Middle frontal gyrus (tissue), 1 donor: Measurements from ENCODE around the gene DMXL1.

Experiments
- DNase-seq: peaks from one replicate; pipeline ENCODE4 v3.0.0-alpha.2; 2015; ENCODE audit warnings: low spot score; ENCODE audit errors: extremely low spot score

The DMXL1 gene

GRCh38 chr5:119288379-119289033 is 217.6 kb downstream of the DMXL1 start:
- DNase-seq = no peak

DNA sequence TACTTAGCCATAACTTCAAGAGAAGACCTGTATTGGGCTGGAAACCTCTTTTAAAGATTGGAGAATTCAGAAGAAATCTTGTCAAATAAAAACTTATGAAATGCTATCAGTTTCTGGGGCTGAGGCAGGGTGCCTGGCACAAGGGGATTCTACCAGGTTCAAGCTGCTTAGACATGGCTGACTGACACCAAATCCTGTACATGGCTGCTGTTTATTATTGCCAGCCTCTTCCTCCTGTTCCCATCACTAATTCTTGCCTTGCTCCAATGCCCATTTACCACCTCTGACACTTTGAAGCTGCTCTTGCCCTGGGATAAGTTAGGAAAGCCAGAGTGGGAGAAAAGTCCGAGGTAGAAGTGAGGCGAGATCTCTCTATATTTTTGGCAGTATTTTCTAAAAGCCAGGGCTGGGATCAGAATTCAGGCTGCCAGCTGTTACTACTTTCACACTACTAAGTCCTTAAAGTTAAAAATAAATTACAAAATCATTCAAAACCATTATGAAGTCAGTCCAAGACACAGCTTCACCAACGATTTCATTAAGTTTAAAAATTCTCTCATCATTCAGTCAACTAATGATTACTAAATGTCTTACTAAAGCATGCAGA is 218.7 kb downstream of the DMXL1 start:
- no peak for DNase-seq

- DNase-seq = no peak
Observed at GRCh38 chr5:119290161-119290569, 219.3 kb downstream of the DMXL1 start.

GRCh38 chr5:119290607-119291006 is 219.7 kb downstream of the DMXL1 start:
- DNase-seq = no peak

GRCh38 chr5:119291056-119291455 is 220.2 kb downstream of the DMXL1 start:
- no peak for DNase-seq

GRCh38 chr5:119291877-119292276 is 221.0 kb downstream of the DMXL1 start:
- DNase-seq = no peak

DNA sequence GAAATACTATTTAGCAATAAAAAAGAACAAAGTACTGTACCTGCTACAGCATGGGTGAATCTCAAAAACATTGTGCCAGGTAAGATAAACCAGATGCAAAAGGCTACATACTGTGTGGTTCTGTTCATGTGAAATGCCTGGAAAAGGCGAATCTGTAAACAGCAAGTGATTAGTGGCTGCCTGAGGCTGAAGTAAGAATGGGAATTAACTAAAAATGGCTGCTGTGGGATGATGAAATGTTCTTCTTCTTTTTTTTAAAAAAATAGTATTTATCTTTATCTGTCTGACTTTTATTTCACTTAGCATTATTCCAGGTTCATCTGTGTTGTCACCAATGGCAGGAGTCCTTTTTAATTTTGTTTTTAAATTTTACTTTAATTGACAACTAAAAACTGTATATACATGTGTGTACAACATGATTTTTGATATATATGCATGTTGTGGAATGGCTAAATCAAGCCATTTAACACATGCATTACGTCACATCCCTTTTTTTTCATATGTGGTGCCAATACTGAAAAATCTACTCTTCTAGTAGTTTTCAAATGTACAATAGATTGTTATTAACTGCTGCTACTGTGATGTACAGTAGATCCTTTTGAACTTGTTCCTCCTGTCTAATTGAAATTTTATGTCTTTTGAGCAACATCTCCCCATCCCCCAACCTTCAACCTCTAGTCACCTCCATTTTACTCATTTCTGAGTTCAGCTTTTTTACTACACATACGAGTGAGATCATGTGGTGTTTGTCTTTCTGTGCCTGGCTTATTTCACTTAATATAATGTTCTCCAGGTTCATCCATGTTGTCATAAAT is 222.0 kb downstream of the DMXL1 start:
- DNase-seq = no peak

DNA sequence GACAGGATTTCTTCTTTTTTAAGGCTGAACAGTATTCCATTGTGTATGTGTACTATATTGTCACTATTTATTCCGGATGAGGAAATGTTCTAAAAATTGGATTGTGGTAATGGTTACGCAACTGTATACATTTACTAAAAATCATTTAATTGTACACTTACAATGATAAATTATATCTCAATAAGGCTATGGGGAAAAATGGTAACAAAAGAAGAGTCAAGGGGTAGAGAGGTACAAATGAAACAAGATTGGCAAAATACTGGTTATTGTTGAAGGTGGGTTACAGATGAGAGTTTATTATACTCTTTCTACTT is 222.6 kb downstream of the DMXL1 start:
- DNase-seq = no peak
